ENCODE results near the gene PRRT2. TPM values are rescaled to one million over a fixed set of nuclear protein-coding genes. Genes with fewer than 3 reads are reported as not detected.
A peak's percentile ranks its signal among the peaks of the same experiment; 100 is the strongest.

PRRT2 gene
- total RNA-seq, 4 donors from 2014 or later = 1.4 to 6.0 (median 1.9) TPM; not detected in 1

DNA sequence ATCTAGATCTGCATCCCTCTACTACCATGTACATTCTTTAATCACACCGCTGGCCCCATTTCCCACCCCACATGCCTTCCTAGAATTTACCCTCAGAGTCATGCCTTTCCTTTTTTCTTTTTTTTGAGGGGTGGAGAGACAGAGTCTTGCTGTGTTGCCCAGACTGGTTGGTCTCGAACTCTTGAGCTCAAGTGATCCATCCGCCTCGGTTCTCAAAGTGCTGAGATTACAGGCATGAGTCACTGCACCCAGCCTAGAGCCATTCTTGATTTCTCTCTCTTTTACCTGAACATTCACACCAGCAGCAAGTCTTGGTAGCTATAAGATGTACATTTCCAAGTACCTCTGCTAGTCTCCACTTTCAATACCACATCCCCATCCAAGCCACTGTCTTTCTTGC is 6.1 kb downstream of the PRRT2 start:
- in situ Hi-C loops (cut with MboI; ENCODE audit: low pct_ligation_motif_present in 1 of 4, low pct_unique_long_range_greater_than_20kb in 1 of 4, low sequenced_read_pairs in 3 of 4) (no loop called here), intact Hi-C loops (cut with DNase I; ENCODE audit: low total_unique reads) (no loop called here)
- 75 to 100% methylated on average over 1 to 4 of the region's 4 CpGs for whole genome bisulfite sequencing, 2 donors (ENCODE audit: low coverage in 1 of 2)
- Histone ChIP-seq H3K9me3 (no peaks in the 10 kb centered on the region), H3K27ac (peak overlapping the region; percentile 93 to 98 (median 96)), H3K36me3 (peaks cover 0 to 13% (median 0%) of the 10 kb centered on the region in 4 donors), H3K27me3 (no peaks in the 10 kb centered on the region), H3K4me1 (peaks cover 42 to 79% (median 73%) of the 10 kb centered on the region in 4 donors), H3K4me3 (peak overlapping the region in 1 of 4 donors; percentile 85)
- DNase-seq = no peak
- no peak for TF ChIP-seq POLR2AphosphoS5 (IDR thresholded peaks at IDR 0.05)
- TF ChIP-seq, protein P1, sequence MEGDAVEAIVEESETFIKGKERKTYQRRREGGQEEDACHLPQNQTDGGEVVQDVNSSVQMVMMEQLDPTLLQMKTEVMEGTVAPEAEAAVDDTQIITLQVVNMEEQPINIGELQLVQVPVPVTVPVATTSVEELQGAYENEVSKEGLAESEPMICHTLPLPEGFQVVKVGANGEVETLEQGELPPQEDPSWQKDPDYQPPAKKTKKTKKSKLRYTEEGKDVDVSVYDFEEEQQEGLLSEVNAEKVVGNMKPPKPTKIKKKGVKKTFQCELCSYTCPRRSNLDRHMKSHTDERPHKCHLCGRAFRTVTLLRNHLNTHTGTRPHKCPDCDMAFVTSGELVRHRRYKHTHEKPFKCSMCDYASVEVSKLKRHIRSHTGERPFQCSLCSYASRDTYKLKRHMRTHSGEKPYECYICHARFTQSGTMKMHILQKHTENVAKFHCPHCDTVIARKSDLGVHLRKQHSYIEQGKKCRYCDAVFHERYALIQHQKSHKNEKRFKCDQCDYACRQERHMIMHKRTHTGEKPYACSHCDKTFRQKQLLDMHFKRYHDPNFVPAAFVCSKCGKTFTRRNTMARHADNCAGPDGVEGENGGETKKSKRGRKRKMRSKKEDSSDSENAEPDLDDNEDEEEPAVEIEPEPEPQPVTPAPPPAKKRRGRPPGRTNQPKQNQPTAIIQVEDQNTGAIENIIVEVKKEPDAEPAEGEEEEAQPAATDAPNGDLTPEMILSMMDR (IDR thresholded peaks at IDR 0.05) = no peak
- no peak for TF ChIP-seq EP300 (IDR thresholded peaks at IDR 0.05; ENCODE audit: low read depth)
- TF ChIP-seq POLR2A (IDR thresholded peaks at IDR 0.05) = no peak

DNA sequence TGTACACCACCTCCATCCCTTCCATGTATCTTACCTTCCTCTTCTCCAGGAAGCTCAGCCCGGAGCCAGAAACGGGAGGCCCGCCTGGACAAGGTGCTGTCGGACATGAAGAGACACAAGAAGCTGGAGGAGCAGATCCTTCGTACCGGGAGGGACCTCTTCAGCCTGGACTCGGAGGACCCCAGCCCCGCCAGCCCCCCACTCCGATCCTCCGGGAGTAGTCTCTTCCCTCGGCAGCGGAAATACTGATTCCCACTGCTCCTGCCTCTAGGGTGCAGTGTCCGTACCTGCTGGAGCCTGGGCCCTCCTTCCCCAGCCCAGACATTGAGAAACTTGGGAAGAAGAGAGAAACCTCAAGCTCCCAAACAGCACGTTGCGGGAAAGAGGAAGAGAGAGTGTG is 7.5 kb downstream of the PRRT2 start:
- TF ChIP-seq POLR2AphosphoS5 (IDR thresholded peaks at IDR 0.05) (no peak), EP300 (IDR thresholded peaks at IDR 0.05; ENCODE audit: low read depth) (no peak), POLR2A (IDR thresholded peaks at IDR 0.05) (no peak)
- TF ChIP-seq, protein P1 (IDR thresholded peaks at IDR 0.05) = peak in 4 of 5 experiments; percentile 31 to 61 (median 44)
- Histone ChIP-seq H3K27ac (peak overlapping the region; percentile 93 to 97 (median 96)), H3K4me1 (peaks cover 49 to 84% (median 78%) of the 10 kb centered on the region in 4 donors), H3K4me3 (peak overlapping the region in 3 of 4 donors; percentile 67 to 85 (median 76)), H3K9me3 (no peaks in the 10 kb centered on the region), H3K27me3 (no peaks in the 10 kb centered on the region), H3K36me3 (peaks cover 0 to 13% (median 0%) of the 10 kb centered on the region in 4 donors)
- DNase-seq = peak; percentile 61
- intact Hi-C loops (cut with DNase I; ENCODE audit: low total_unique reads) = no loop called here
- 51% methylated on average over 15 of the region's 15 CpGs; no CpG with 5 or more reads in 1 of the 2 donors for WGBS, 2 donors (ENCODE audit: low coverage in 1 of 2)
- in situ Hi-C loops (cut with MboI; ENCODE audit: low pct_ligation_motif_present in 1 of 4, low pct_unique_long_range_greater_than_20kb in 1 of 4, low sequenced_read_pairs in 3 of 4) = no loop called here

DNA sequence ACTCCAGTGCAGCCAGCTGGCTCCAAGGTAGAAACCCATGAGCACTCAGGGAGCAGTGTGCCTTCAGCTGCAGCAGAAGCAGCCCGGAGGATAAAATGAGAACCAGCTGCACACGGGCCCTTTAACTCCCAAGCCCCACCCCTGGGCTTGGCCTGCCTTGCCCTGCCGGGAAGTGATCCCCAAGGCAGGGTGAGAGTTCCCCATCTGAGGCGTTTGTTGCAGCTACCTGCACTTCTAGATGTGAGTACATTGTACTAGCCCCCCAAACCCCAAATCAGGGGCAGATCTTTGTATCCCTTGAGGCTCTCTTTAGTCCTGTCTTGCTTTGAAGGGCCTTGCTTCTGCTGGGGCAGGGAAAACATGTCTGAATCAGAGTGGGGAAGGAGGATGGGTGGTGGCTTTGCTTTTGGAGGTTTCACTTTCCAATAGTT is 8.3 kb downstream of the PRRT2 start, which contains the start of gene MVP:
TSS of gene MVP (plus strand) at position 192 of the 431 bp plus-strand sequence. CDS start 10,088 bp downstream, outside the sequence.
- peak; percentile 87 for DNase-seq
- in situ Hi-C loops (cut with MboI; ENCODE audit: low pct_ligation_motif_present in 1 of 4, low pct_unique_long_range_greater_than_20kb in 1 of 4, low sequenced_read_pairs in 3 of 4) = no loop called here
- H3K27ac ChIP-seq = peak within 1 kb of the TSS; percentile 93 to 97 (median 96)
- H3K36me3 ChIP-seq = peaks cover 0 to 13% (median 0%) of the 10 kb centered on the region in 4 donors
- peak within 1 kb of the TSS; percentile 46 to 85 (median 72) for H3K4me3 ChIP-seq
- no peaks in the 10 kb centered on the region for H3K27me3 ChIP-seq
- intact Hi-C loops (cut with DNase I; ENCODE audit: low total_unique reads) = no loop called here
- H3K4me1 ChIP-seq = peaks cover 47 to 85% (median 78%) of the 10 kb centered on the region in 4 donors
- 0% methylated on average over 4 of the region's 4 CpGs; no CpG with 5 or more reads in 1 of the 2 donors for WGBS, 2 donors (ENCODE audit: low coverage in 1 of 2)
- peak; percentile 52 for TF ChIP-seq EP300 (IDR thresholded peaks at IDR 0.05; ENCODE audit: low read depth)
- TF ChIP-seq POLR2A (IDR thresholded peaks at IDR 0.05) = peak; percentile 86
- TF ChIP-seq, protein P1 (IDR thresholded peaks at IDR 0.05) = no peak
- TF ChIP-seq POLR2AphosphoS5 (IDR thresholded peaks at IDR 0.05) = peak; percentile 92 to 96 (median 94)
- no peaks in the 10 kb centered on the region for H3K9me3 ChIP-seq

DNA sequence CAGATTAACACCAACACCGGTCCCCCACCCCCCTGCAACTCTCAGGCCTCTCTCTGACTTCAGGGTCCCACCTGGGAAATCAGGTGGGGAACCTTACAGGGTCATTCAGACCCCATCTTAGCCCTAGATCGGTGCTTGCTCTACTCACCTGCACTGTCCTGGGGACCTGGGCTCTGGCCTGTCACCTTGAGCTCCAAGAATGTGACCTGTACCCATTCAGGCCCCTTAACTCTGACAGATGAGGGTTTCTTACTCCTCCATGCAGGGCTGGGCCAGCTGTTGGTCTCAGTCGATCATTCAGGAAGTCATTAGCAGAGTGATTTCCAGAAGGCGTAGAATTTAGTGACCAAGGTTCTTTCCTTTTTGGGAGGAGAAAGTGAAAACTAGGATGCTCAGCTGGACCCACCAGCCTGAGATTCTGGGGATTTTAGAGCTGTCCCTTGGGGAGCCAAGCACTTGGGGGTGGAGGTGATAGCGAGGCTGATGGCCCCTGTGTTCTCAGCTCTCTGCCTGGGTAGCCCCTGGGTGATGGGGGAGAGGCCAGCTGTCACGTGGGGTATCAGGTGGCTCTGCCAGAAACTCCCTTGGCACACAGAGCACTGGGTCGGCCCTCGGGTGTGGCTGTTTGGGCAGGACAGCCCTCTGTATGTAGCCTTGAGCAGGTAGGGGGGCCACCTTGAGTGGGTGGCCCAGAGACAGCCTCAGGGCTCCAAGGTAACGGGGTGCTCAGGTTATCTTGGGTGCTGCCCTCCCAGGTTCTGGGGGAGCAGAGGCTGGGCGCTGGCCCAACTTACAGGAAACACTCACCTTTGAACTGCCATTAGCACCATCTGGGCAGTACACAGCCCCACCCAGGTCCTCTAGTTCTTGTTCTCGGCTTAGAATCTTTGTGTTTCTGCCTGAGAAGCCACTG is 9.0 kb downstream of the PRRT2 start:
- intact Hi-C loops (cut with DNase I; ENCODE audit: low total_unique reads) = no loop called here
- peaks cover 54 to 90% (median 83%) of the 10 kb centered on the region in 4 donors for H3K4me1 ChIP-seq

More for the DNA sequence above, 9.0 kb downstream of the PRRT2 start:
- in situ Hi-C loops (cut with MboI; ENCODE audit: low pct_ligation_motif_present in 1 of 4, low pct_unique_long_range_greater_than_20kb in 1 of 4, low sequenced_read_pairs in 3 of 4) = no loop called here
- TF ChIP-seq POLR2AphosphoS5 (IDR thresholded peaks at IDR 0.05) (peak; percentile 80 to 92 (median 88)), EP300 (IDR thresholded peaks at IDR 0.05; ENCODE audit: low read depth) (peak; percentile 6), POLR2A (IDR thresholded peaks at IDR 0.05) (peak; percentile 88)
- TF ChIP-seq, protein P1 (IDR thresholded peaks at IDR 0.05) = no peak
- peaks cover 0 to 13% (median 0%) of the 10 kb centered on the region in 4 donors for H3K36me3 ChIP-seq
- peak overlapping the region; percentile 93 to 97 (median 96) for H3K27ac ChIP-seq
- 17% methylated on average over 11 of the region's 11 CpGs; no CpG with 5 or more reads in 1 of the 2 donors for WGBS, 2 donors (ENCODE audit: low coverage in 1 of 2)
- no peaks in the 10 kb centered on the region for H3K9me3 ChIP-seq
- peak overlapping the region; percentile 46 to 85 (median 72) for H3K4me3 ChIP-seq
- DNase-seq = peak; percentile 91
- no peaks in the 10 kb centered on the region for H3K27me3 ChIP-seq

Data from transverse colon (tissue), 4 donors.